NCI-H2196 treated with DMSO at 0.1 percent for 48 hours (cell line): ENCODE results near the gene SLC38A11.
A peak's percentile ranks its signal among the peaks of the same experiment; 100 is the strongest.

Experiments
- DNase-seq: peaks from one replicate; lab custom pipeline; 2025; ENCODE audit not compliant: unreplicated experiment; lab: John Stamatoyannopoulos, UW

Gene SLC38A11

GRCh38 chr2:164972216-164972615 is 16.9 kb upstream of the SLC38A11 start:
- no peak for DNase-seq

GRCh38 chr2:164969909-164970690 is 14.8 kb upstream of the SLC38A11 start:
- no peak for DNase-seq

GRCh38 chr2:164967781-164968228 is 12.5 kb upstream of the SLC38A11 start:
- no peak for DNase-seq

- no peak for DNase-seq
These were observed 12.0 kb upstream of the SLC38A11 start for GRCh38 chr2:164967361-164967760.

- DNase-seq, result no peak
These were observed 9.4 kb upstream of the SLC38A11 start for GRCh38 chr2:164964700-164965099.

- peak; percentile 36 for DNase-seq
These were observed 4.8 kb upstream of the SLC38A11 start for GRCh38 chr2:164960159-164960558.

GRCh38 chr2:164954186-164954585 is 1.1 kb downstream of the SLC38A11 start:
- no peak for DNase-seq

GRCh38 chr2:164953279-164953678 is 2.0 kb downstream of the SLC38A11 start:
- no peak for DNase-seq

GRCh38 chr2:164952057-164952702 is 3.1 kb downstream of the SLC38A11 start:
- no peak for DNase-seq

GRCh38 chr2:164948540-164948939 is 6.8 kb downstream of the SLC38A11 start:
- DNase-seq, result no peak

GRCh38 chr2:164947281-164947680 is 8.0 kb downstream of the SLC38A11 start:
- no peak for DNase-seq

- DNase-seq, result no peak
These were observed 12.0 kb downstream of the SLC38A11 start for GRCh38 chr2:164943289-164943688.

- DNase-seq, result no peak
These were observed 17.4 kb downstream of the SLC38A11 start for GRCh38 chr2:164937864-164938401.

GRCh38 chr2:164935118-164936101 is 19.9 kb downstream of the SLC38A11 start:
- peak; percentile 45 for DNase-seq

- peak; percentile 28 for DNase-seq
These were observed 20.8 kb downstream of the SLC38A11 start for GRCh38 chr2:164934401-164935117.

GRCh38 chr2:164933671-164934189 is 21.6 kb downstream of the SLC38A11 start:
- peak; percentile 61 for DNase-seq

- no peak for DNase-seq
These were observed 22.9 kb downstream of the SLC38A11 start for GRCh38 chr2:164932377-164932776.

GRCh38 chr2:164928101-164928673 is 27.1 kb downstream of the SLC38A11 start:
- no peak for DNase-seq

- DNase-seq, result no peak
These were observed 33.2 kb downstream of the SLC38A11 start for GRCh38 chr2:164922134-164922533.

- no peak for DNase-seq
These were observed 34.9 kb downstream of the SLC38A11 start for GRCh38 chr2:164920430-164920829.
